ENCODE measurements around the gene UBE3C.

The UBE3C gene

DNA sequence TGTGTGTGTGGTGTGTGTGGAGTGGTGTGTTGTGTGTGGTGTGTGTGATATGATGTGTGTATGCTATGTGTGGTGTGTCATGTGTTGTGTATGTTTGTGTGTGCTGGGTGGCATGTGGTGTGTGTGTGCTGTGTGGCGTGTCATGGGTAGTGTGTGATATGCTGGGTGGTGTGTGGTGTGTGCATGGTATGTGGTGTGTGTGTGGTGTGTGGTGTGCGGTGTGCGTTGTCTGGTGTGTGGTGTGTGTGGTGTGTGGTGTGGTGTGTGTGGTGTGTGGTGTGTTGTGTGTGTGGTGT, 160.5 kb downstream of the UBE3C start:
- H3K4me3 ChIP-seq (ENCODE audit: low read depth, low read length): no peak overlapping the region
- no peak for DNase-seq (ENCODE audit: low read depth)
- no peak for TF ChIP-seq MYC (IDR thresholded peaks at IDR 0.05; ENCODE audit: low read depth, low read length)
- TF ChIP-seq, protein P1, sequence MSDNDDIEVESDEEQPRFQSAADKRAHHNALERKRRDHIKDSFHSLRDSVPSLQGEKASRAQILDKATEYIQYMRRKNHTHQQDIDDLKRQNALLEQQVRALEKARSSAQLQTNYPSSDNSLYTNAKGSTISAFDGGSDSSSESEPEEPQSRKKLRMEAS (IDR thresholded peaks at IDR 0.05; ENCODE audit: low read depth, low read length): no peak
- TF ChIP-seq CTCF (IDR thresholded peaks at IDR 0.05; ENCODE audit: low read depth, low read length): no peak
- TF ChIP-seq POLR2A (IDR thresholded peaks at IDR 0.05; ENCODE audit: extremely low read depth, insufficient read length): no peak

GRCh38 chr7:157299613-157300368, 161.1 kb downstream of the UBE3C start:
- peak overlapping the region; percentile 19 for H3K4me3 ChIP-seq (ENCODE audit: low read depth, low read length)
- TF ChIP-seq CTCF (IDR thresholded peaks at IDR 0.05; ENCODE audit: low read depth, low read length): peak; percentile 18
- TF ChIP-seq POLR2A (IDR thresholded peaks at IDR 0.05; ENCODE audit: extremely low read depth, insufficient read length): no peak
- no peak for TF ChIP-seq MYC (IDR thresholded peaks at IDR 0.05; ENCODE audit: low read depth, low read length)
- TF ChIP-seq, protein P1 (IDR thresholded peaks at IDR 0.05; ENCODE audit: low read depth, low read length): 0 out of 2 replicates have a peak, but pooled peaks have one; percentile 11
- DNase-seq (ENCODE audit: low read depth): peak; percentile 86

DNA sequence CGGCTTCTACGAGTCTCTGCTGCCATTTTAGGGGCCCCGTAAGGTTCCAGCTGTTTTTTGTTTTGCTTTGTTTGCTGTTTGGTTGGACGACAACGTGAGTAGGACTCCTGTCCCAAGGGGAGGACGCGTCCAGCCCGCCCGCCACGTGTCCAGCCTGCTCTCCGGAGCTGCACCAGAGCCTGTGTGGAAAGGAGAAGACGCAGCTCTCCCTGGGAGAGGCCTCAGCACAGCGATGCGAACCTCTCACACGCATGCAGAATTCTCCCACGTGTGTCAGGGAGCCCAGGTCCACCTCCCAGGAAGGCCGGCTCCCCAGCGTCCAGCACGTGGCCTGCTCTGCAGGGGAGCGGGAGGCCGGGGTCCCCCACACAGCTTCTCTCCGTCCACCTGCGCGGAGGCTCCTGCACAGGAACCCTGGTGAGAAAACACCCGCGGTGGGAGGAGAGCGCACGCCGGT, 161.7 kb downstream of the UBE3C start:
- TF ChIP-seq POLR2A (IDR thresholded peaks at IDR 0.05; ENCODE audit: extremely low read depth, insufficient read length) (no peak), MYC (IDR thresholded peaks at IDR 0.05; ENCODE audit: low read depth, low read length) (no peak), CTCF (IDR thresholded peaks at IDR 0.05; ENCODE audit: low read depth, low read length) (no peak)
- TF ChIP-seq, protein P1 (IDR thresholded peaks at IDR 0.05; ENCODE audit: low read depth, low read length): no peak
- DNase-seq (ENCODE audit: low read depth): no peak
- H3K4me3 ChIP-seq (ENCODE audit: low read depth, low read length): no peak overlapping the region

DNA sequence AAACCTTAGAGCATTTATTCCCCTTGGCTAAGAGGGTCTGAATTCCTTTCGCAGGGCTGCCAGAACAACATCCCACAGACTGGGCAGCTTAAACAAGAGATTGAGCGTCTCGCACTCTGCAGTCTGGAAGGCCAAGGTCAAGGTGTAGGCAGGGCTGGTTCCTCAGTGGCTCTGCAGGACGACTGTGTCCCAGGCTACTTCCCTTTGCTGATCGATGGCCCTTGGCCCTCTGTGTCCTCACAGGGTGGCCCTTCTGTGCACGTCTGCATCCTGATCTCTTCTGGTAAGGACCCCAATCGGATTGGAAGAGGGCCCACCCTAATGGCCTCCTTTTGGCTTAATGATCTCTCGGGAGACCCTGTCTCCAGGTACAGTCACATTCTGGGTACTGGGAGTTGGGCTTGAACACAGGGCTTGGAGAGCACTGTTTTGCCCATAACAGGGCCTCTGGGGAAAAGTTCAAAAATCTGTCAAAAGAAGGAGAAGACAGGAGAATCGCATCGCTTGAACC, 162.9 kb downstream of the UBE3C start:
- peak overlapping the region; percentile 22 for H3K4me3 ChIP-seq (ENCODE audit: low read depth, low read length)
- TF ChIP-seq POLR2A (IDR thresholded peaks at IDR 0.05; ENCODE audit: extremely low read depth, insufficient read length): no peak
- no peak for TF ChIP-seq MYC (IDR thresholded peaks at IDR 0.05; ENCODE audit: low read depth, low read length)
- TF ChIP-seq, protein P1 (IDR thresholded peaks at IDR 0.05; ENCODE audit: low read depth, low read length): no peak
- TF ChIP-seq CTCF (IDR thresholded peaks at IDR 0.05; ENCODE audit: low read depth, low read length): no peak
- DNase-seq (ENCODE audit: low read depth): peak; percentile 60

- TF ChIP-seq MYC (IDR thresholded peaks at IDR 0.05; ENCODE audit: low read depth, low read length) (no peak), CTCF (IDR thresholded peaks at IDR 0.05; ENCODE audit: low read depth, low read length) (no peak), POLR2A (IDR thresholded peaks at IDR 0.05; ENCODE audit: extremely low read depth, insufficient read length) (no peak)
- TF ChIP-seq, protein P1 (IDR thresholded peaks at IDR 0.05; ENCODE audit: low read depth, low read length): no peak
- no peak overlapping the region for H3K4me3 ChIP-seq (ENCODE audit: low read depth, low read length)
- DNase-seq (ENCODE audit: low read depth): no peak
Observed at GRCh38 chr7:157306846-157307838, 168.4 kb downstream of the UBE3C start.
